ENCODE data around the gene SGO2.

DNA sequence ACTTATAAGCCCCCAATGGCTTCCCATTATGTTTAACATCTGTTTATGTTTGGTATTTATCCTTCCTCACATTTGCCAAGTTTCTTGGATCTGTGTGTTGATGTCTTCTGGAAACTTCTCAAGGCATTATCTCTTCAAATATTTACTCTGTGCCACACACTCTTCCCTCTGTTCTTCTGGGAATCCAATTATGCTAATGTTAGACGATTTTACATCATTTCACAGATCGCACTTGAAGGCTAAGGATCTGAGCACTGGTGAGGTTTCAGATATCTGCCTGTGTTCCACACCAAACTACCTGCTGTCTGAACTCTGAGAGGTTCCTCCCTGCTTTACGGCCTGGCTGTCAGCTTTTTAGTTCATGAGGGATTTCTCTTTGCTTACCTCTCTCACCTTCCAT is 69.9 kb downstream of the SGO2 start:
- TF ChIP-seq, protein P1, sequence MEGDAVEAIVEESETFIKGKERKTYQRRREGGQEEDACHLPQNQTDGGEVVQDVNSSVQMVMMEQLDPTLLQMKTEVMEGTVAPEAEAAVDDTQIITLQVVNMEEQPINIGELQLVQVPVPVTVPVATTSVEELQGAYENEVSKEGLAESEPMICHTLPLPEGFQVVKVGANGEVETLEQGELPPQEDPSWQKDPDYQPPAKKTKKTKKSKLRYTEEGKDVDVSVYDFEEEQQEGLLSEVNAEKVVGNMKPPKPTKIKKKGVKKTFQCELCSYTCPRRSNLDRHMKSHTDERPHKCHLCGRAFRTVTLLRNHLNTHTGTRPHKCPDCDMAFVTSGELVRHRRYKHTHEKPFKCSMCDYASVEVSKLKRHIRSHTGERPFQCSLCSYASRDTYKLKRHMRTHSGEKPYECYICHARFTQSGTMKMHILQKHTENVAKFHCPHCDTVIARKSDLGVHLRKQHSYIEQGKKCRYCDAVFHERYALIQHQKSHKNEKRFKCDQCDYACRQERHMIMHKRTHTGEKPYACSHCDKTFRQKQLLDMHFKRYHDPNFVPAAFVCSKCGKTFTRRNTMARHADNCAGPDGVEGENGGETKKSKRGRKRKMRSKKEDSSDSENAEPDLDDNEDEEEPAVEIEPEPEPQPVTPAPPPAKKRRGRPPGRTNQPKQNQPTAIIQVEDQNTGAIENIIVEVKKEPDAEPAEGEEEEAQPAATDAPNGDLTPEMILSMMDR (IDR thresholded peaks at IDR 0.05) = no peak
- no peak for TF ChIP-seq POLR2A (IDR thresholded peaks at IDR 0.05)
